HG02763 (cell line): ENCODE results near the gene DIP2C.

Experiments
- ATAC-seq: cut with Tn5 transposase; IDR thresholded peaks from one replicate; pipeline ENCODE4 v1.9.1; 2021; ENCODE audit warnings: mild to moderate bottlenecking, moderate library complexity; ENCODE audit not compliant: unreplicated experiment

DIP2C gene

DNA sequence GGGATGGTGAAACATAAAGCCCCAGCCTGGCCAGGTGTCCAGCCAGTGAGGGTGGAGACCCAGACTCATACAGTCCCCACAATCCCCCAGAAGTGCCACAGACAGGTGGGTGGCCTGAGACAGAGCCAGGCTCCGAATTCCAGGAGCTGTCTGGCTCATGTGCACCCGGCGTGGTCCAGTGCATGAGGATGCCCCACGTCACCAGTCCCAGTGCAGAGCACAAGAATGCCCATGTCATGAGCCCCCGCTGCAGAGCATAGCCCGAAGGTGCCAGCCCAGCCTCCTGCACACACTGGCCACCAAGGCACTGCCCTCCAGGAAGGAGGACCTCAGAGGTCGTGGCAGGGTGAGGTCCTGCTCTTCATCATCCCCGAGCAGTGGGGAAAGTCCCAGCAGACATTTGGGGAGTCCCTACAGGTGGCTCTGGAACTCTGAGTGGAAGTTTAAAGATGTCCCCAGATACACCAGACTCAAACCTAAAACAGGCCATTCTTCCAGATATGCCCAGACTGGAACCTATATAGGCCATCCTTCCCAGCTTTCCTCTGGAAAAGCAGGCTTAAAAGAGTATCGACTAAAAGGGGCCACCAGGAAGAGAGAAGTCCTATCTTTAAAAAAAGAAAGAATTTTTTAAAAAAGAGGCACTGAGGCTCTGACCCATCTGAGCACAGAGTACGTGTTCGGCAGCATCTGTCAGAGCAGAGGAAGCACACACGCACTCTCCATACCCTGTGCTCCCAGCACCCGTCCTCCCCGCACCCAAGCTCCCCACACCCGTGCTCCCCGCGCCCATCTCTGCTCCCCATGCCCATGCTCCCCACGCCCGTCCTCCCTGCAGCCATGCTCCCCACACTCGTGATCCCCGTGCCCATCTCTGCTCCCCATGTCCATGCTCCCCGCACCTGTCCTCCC is 11.5 kb downstream of the DIP2C start:
- no peak for ATAC-seq

GRCh38 chr10:677038-677437 is 12.4 kb downstream of the DIP2C start:
- no peak for ATAC-seq

DNA sequence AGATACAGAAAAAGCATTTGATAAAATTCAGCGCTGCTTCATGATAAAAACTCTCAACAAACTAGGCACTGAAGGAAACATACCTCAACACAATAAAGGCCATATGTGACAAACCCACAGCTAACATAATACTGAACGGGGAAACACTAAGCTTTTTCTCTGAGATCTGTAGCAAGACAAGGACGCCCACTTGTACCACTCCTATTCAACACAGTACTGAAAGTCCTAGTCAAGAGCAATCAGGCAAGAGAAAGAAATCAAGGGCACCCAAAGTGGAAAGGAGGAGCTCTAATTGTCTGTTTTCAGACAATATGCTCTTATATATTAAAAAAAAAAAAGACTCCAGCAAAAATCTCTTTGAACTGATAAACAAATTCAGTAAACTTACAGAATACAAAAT is 13.3 kb downstream of the DIP2C start:
- no peak for ATAC-seq

- ATAC-seq, result no peak
These were observed 13.9 kb downstream of the DIP2C start for GRCh38 chr10:675532-675931.

DNA sequence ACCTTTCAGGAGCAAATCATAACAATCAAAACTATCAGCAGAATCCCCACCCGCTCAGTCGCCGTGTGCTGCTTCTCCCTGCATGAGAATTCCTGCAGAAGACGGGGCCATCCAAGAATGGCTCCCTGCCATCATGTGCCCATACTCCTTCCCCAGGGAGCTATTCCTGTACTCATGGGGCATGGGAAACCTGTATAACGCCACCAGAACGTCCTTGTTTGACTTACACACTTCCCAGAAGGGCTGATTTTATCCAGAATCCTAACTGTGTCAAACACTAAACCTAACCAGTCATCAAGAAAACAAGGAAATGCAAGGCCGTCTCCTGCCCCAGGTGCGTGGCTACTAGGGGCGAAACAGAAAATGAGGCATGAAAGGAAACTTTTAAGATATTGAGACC is 16.0 kb downstream of the DIP2C start:
- ATAC-seq, result no peak

GRCh38 chr10:672992-673391 is 16.5 kb downstream of the DIP2C start:
- no peak for ATAC-seq

- no peak for ATAC-seq
These were observed 17.3 kb downstream of the DIP2C start for GRCh38 chr10:672203-672602.

GRCh38 chr10:670990-671389 is 18.5 kb downstream of the DIP2C start:
- no peak for ATAC-seq

GRCh38 chr10:670038-670437 is 19.4 kb downstream of the DIP2C start:
- ATAC-seq, result no peak

- no peak for ATAC-seq
These were observed 20.5 kb downstream of the DIP2C start for GRCh38 chr10:668786-669485.

DNA sequence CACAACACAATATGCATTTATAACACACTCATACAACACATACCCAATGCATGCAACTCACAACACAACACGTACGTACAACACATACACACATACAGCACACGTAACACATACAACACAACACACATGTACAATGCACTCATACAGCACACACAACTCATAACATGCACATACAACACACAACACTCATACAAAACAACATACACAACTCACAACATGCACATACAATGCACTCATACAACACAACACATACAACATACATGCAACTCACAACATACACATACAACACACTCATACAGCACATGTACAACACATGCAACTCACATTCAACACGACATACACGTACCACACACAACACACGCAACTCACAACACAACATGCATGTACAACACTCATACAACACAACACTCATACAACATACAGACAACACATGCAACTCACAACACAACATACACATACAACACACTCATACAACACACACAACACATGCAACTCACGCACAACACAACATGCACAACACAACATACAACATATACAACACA is 21.8 kb downstream of the DIP2C start:
- no peak for ATAC-seq

DNA sequence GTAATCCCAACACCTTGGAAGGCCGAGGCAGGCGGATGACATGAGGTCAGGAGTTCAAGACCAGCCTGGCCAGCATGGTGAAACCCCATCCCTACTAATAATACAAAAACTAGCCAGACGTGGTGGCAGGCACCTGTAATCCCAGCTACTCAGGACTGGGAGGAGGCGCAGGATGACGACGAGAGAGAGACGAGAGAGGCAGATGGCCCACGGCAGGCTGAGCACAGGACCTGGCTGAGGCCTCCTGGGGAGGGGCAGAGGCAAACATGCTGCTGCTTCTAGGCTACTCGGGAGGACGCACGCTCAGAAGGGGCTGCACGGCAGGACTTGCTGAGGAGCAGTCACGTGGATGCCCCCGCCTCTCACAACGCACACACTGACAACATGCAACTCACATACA is 22.4 kb downstream of the DIP2C start:
- ATAC-seq, result no peak

GRCh38 chr10:666237-667012 is 23.0 kb downstream of the DIP2C start:
- ATAC-seq, result no peak

GRCh38 chr10:665579-666091 is 23.8 kb downstream of the DIP2C start:
- no peak for ATAC-seq

GRCh38 chr10:664893-665292 is 24.6 kb downstream of the DIP2C start:
- ATAC-seq, result no peak

DNA sequence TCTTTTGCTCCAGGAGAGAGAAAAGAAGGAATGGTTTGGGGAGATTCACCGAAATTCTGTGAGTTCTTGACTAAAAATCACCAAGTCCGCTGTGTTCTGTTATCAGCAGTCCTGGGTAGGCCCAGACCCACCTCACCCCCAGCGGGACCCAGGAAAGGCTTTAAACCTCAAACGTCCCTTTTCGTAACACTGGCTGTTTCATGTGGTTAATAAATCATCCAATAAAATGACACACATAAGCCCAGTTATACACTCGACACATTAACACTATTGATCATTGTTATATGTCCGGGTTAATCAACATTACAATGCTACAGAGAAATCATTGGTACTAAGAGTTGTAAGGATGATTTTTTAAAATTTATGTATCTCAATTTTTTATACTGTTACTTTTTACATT is 25.2 kb downstream of the DIP2C start:
- ATAC-seq, result no peak

GRCh38 chr10:663831-664251 is 25.6 kb downstream of the DIP2C start:
- ATAC-seq, result no peak

DNA sequence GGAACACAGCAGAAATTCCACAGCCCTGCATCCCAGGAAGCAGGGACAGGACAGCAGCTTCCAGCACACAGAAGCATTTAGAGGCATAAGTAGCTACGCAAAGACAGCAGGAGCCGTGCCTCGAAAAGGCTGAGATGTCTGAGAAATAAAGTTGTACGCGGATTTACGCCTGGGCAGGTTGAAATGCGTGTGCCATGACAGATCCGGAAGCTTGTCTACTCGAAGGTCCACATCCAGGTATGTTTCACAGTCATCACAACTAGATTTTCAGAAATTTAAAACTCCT is 26.1 kb downstream of the DIP2C start:
- ATAC-seq, result no peak

DNA sequence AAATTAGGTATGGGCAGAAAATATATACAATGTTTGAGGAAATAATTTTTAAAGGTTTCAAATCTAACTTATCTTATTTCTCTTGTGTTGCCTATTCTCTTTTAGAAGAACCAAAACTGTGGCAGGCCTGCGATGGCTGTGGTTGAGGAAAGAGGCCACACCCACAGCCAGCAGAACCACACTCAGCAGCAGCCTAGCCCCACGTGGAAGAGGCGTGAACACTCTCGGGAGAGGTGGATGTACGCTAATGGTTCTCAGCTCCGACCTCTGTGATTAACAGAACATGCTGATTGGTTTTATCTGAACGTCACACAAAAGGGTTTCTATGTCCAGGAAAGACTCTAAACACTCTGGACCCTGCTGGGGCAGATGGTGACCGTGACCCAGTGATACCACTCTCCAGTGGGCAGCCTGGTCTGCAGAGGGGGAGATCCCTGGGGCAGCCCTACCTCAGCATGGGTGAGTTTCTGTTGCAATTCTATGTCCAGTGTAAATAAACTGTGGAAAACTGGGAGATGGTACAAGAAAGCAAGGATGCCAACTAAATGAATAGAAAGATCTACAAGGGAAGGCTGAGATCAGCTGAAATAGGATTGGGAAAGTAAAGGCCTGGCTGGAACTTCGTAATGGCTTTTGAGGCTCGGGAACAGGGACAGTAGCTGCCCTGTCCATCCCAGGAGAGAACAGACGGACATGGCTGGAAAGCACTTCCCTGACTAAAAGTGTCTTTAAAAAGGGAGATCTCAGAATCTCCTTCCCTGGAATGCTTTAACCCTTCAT is 26.6 kb downstream of the DIP2C start:
- ATAC-seq, result no peak

DNA sequence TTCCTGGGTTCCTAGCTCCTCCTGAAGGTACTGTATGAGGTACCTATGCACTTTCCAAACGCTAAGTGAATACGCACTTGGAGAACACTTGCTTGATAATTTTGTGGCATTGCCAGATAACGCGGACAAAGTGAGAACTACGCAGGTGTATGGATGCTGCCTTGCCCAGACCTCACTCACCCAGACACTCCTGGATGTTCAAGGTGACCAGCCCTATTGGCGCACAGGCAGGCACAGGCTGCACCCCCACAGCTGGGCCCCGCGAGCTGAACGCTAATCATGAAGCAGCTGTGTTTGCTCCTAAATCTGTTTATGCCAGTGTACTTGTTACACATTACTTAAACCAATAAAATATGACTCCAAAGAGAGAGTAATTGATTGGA is 27.3 kb downstream of the DIP2C start:
- ATAC-seq, result no peak
